ENCODE results near the gene TMEM214.

Gene TMEM214

GRCh38 chr2:27086724-27087593, 54.2 kb downstream of the TMEM214 start, which contains the start of gene KHK:
TSS of gene KHK (plus strand) at chr2:27086772. CDS start at chr2:27087260, 488 bp downstream.
- no peak for DNase-seq

GRCh38 chr2:27087823-27088410, 55.2 kb downstream of the TMEM214 start:
- no peak for DNase-seq

GRCh38 chr2:27088634-27089033, 55.9 kb downstream of the TMEM214 start:
- no peak for DNase-seq

GRCh38 chr2:27089111-27089954, 56.6 kb downstream of the TMEM214 start:
- no peak for DNase-seq

All from kidney glomerular epithelial cell (primary cell).